ENCODE results near the gene PLD4. TPM values are rescaled to one million over a fixed set of nuclear protein-coding genes. Genes with fewer than 3 reads are reported as not detected.

PLD4 gene
- total and polyA plus RNA-seq, 2 of the 8 experiments (the other 6 are each of a cell fraction or from before 2014, with no cell fraction given), result 0.05 TPM; not detected in 1

DNA sequence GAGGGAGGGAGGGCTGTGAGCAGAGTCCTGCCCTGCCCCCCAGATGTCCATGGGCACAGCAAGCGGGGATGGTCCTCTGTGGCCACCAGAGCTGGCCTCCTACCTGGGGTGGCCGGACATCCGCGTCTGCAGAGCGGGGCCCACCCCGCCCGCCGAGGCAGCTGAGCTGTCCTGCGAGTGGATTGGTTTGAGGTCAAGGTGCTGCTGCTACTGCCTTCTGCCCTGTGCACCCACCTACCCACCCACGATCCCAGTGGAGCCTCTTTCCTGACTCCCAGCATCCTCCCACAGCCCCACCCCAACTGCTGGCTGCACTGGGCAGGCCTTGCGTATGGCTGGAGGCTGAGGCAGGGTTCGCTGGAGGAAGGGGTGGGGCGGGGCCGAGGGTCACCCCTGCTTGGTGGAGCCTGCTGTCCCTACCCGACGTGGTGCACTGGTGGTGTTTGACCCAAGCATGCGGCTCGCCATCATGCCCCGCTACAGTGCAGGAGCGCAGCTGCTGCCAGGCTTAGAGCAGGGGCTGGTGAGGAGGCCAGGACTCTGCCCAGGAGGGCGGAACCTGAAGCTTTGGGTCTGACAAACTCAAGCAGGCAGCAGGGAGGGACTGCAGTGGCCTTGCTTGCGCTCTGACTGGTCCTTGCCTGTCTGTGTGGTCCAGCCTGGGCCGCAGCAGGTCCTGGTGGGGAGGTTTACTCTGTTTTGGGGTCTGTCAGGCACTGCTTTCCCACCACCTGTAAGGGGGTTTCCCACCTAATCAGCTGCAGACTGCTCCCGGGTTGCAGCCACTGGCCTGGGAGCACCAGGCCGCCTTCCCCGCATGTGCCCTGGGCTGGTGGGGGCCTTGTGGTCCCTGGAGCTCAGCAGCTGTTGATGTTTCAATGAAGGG, 35.9 kb upstream of the PLD4 start:
- Histone ChIP-seq H3K9ac (replicated peaks in 1 of 4; ENCODE audit: extremely low read depth in 1 of 4, low read depth in 3 of 4, low read length in 3 of 4) (no peak overlapping the region), H3K56ac (replicated peaks; ENCODE audit: insufficient read length, low read depth, low read length) (no peak overlapping the region), H3K27ac (ENCODE audit: low read depth, low read length) (no peak overlapping the region), H3K27me3 (replicated peaks in 1 of 4; ENCODE audit: control insufficient read depth in 3 of 4, extremely low read depth in 1 of 4, insufficient read depth in 3 of 4, low read length in 3 of 4) (no peaks in the 10 kb centered on the region), H3K14ac (ENCODE audit: insufficient read length) (no peak overlapping the region), H2AFZ (ENCODE audit: low read length) (no peak overlapping the region), H4K5ac (ENCODE audit: insufficient read length, low read depth, low read length) (no peak overlapping the region), H2BK20ac (ENCODE audit: low read length) (no peak overlapping the region), H4K91ac (replicated peaks; ENCODE audit: insufficient read length, low read length) (no peak overlapping the region), H3K18ac (ENCODE audit: extremely low read depth, low read length) (no peak overlapping the region), H4K8ac (ENCODE audit: extremely low read depth, insufficient read depth, low read length) (peak overlapping the region; percentile 25), H3K4me3 (ENCODE audit: extremely low read depth in 1 of 4, insufficient read depth in 2 of 4, low read depth in 3 of 4, low read length in 4 of 4) (no peak overlapping the region), H3K4me1 (replicated peaks in 1 of 4; ENCODE audit: control insufficient read depth in 3 of 4, insufficient read depth in 4 of 4, low read length in 3 of 4) (peaks cover 0 to 3% (median 0%) of the 10 kb centered on the region in 4 experiments; a peak in 2 of 7 replicates), H2AK5ac (ENCODE audit: low read depth, low read length) (no peak overlapping the region), H2BK5ac (ENCODE audit: low read depth, low read length) (no peak overlapping the region), H3K79me2 (ENCODE audit: control insufficient read depth in 1 of 2, insufficient read depth in 2 of 2, low read length in 2 of 2) (no peaks in the 10 kb centered on the region), H3K4ac (replicated peaks; ENCODE audit: insufficient read length, low read depth, low read length) (no peak overlapping the region), H3K23ac (ENCODE audit: insufficient read length) (no peak overlapping the region), H3K4me2 (ENCODE audit: insufficient read depth in 1 of 2, low read depth in 2 of 2, low read length in 2 of 2) (no peak overlapping the region), H3K79me1 (ENCODE audit: low read depth, low read length) (no peaks in the 10 kb centered on the region), H3K23me2 (ENCODE audit: low read depth, low read length) (peaks cover 12% of the 10 kb centered on the region; the same call in 1 of the 2 replicates), H2BK15ac (ENCODE audit: low read length) (no peak overlapping the region), H3K9me3 (ENCODE audit: insufficient read depth in 2 of 2, low read depth in 1 of 2, low read length in 1 of 2) (no peaks in the 10 kb centered on the region), H2BK12ac (ENCODE audit: low read depth, low read length) (no peak overlapping the region), H2BK120ac (replicated peaks; ENCODE audit: low read depth, low read length) (no peak overlapping the region), H4K20me1 (replicated peaks in 1 of 2; ENCODE audit: control insufficient read depth in 1 of 2, insufficient read depth in 2 of 2, low read length in 2 of 2) (peaks cover 3 to 4% of the 10 kb centered on the region in 2 experiments), H3K36me3 (ENCODE audit: control insufficient read depth in 2 of 4, insufficient read depth in 4 of 4, low read length in 3 of 4) (peaks cover 0 to 30% (median 3%) of the 10 kb centered on the region in 4 experiments; a peak in 4 of 8 replicates)
- CTCF ChIA-PET (ENCODE audit: partially characterized antibody), result interaction anchor here (0.9 to 1.2 kb wide), 2 partner anchors 119 to 157 kb away, joined by 3 read pairs; no protein-coding TSS in a partner anchor
- POLR2A ChIA-PET (ENCODE audit: partially characterized antibody), result interaction anchor here (1.5 to 2.7 kb wide), 3 partner anchors 7 to 12 kb away, joined by 4 to 8 read pairs (median 4); no protein-coding TSS in a partner anchor
- TF ChIP-seq, protein P1, sequence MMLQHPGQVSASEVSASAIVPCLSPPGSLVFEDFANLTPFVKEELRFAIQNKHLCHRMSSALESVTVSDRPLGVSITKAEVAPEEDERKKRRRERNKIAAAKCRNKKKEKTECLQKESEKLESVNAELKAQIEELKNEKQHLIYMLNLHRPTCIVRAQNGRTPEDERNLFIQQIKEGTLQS (IDR thresholded peaks at IDR 0.05; ENCODE audit: insufficient read depth, low read depth, low read length), result no peak
- no peak for TF ChIP-seq TBP (IDR thresholded peaks at IDR 0.05; ENCODE audit: low read depth, low read length)
- TF ChIP-seq, protein P2, sequence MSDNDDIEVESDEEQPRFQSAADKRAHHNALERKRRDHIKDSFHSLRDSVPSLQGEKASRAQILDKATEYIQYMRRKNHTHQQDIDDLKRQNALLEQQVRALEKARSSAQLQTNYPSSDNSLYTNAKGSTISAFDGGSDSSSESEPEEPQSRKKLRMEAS (IDR thresholded peaks at IDR 0.05), result no peak
- no peak for TF ChIP-seq NANOG (IDR thresholded peaks at IDR 0.05; ENCODE audit: insufficient read depth, low read depth, low read length, poor library complexity, severe bottlenecking)
- peak in 1 of 2 experiments; percentile 44 for DNase-seq (ENCODE audit: low read depth in 1 of 2, low spot score in 2 of 2)
- no peak for FAIRE-seq
- WGBS, 2 experiments (ENCODE audit: extremely low coverage in 1 of 2, insufficient coverage in 1 of 2, insufficient read length in 1 of 2, insufficient replicate concordance in 2 of 2, low coverage in 1 of 2, low lambda C conversion rate in 2 of 2, missing lambda C conversion rate in 1 of 2), result 90% methylated on average over 21 of the region's 26 CpGs; no CpG with 5 or more reads in 1 of the 2 experiments

All from H1 (cell line).